ENCODE measurements around the gene ELOA. TPM values are rescaled to one million over a fixed set of nuclear protein-coding genes. Genes with fewer than 3 reads are reported as not detected.
"Not testable (repeated sequence)": the region's sequence is repeated elsewhere in the genome, so short reads cannot be mapped to it uniquely, and the experiment has no call there.

The ELOA gene
- total RNA-seq, 1 experiment from 2014 or later = 31.3 TPM

DNA sequence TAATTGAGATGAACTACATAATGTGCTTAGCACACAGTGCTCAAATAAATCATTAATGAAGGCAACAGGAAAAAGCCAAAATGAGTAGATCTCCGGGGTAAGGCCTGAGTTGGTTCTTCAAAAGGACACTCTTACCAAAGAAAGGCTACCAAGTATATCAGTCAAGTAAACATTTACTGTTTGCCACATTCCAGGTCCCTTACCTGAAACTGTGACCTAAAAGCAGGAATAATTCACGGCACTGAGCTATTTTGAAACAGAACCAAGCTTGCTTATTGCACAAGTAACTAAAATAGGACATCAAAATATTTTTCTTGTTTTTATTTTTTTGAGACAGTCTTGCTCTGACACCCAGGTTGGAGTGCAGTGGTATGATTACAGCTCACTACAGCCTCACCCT lies 32.9 kb downstream of the ELOA start:
- Histone ChIP-seq H3K4me1 (peaks cover 5% of the 10 kb centered on the region; the same call in 1 of the 2 replicates), H3K9me3 (no peaks in the 10 kb centered on the region), H3K4me3 (ENCODE audit: low read depth, low read length) (no peak overlapping the region), H3K27me3 (replicated peaks; ENCODE audit: control insufficient read depth, insufficient read depth, low read length) (no peaks in the 10 kb centered on the region), H3K36me3 (ENCODE audit: control insufficient read depth, insufficient read depth, low read length) (no peaks in the 10 kb centered on the region)
- H3K4me3 Mint-ChIP-seq (ENCODE audit: unreplicated experiment) = no peak overlapping the region
- ChIA-PET CTCF (no interaction called here), POLR2A (no interaction called here)
- no peak for DNase-seq
- H3K4me1 Mint-ChIP-seq (ENCODE audit: low read depth, unreplicated experiment) = peaks cover 6% of the 10 kb centered on the region
- H3K36me3 Mint-ChIP-seq (ENCODE audit: insufficient read depth, unreplicated experiment) = peaks cover 6% of the 10 kb centered on the region
- no peaks in the 10 kb centered on the region for H3K9me3 Mint-ChIP-seq (ENCODE audit: unreplicated experiment)
- TF ChIP-seq, protein P1, sequence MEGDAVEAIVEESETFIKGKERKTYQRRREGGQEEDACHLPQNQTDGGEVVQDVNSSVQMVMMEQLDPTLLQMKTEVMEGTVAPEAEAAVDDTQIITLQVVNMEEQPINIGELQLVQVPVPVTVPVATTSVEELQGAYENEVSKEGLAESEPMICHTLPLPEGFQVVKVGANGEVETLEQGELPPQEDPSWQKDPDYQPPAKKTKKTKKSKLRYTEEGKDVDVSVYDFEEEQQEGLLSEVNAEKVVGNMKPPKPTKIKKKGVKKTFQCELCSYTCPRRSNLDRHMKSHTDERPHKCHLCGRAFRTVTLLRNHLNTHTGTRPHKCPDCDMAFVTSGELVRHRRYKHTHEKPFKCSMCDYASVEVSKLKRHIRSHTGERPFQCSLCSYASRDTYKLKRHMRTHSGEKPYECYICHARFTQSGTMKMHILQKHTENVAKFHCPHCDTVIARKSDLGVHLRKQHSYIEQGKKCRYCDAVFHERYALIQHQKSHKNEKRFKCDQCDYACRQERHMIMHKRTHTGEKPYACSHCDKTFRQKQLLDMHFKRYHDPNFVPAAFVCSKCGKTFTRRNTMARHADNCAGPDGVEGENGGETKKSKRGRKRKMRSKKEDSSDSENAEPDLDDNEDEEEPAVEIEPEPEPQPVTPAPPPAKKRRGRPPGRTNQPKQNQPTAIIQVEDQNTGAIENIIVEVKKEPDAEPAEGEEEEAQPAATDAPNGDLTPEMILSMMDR (IDR thresholded peaks at IDR 0.05; ENCODE audit: insufficient read depth in 1 of 2, low read depth in 1 of 2, low read length in 1 of 2, severe bottlenecking in 1 of 2, unreplicated experiment in 1 of 2) = no peak
- H3K27me3 Mint-ChIP-seq (ENCODE audit: insufficient read depth, unreplicated experiment) = no peaks in the 10 kb centered on the region
- H3K27ac Mint-ChIP-seq (ENCODE audit: unreplicated experiment) = no peak overlapping the region
- intact Hi-C loops (cut with micrococcal nuclease; ENCODE audit: unreplicated experiment) = loop anchor here (5.0 kb wide), 1 partner anchor 91 kb away; the partner anchor contains the start of gene FUCA1
- BruUV-seq (replicated peaks) = no TSS peak

DNA sequence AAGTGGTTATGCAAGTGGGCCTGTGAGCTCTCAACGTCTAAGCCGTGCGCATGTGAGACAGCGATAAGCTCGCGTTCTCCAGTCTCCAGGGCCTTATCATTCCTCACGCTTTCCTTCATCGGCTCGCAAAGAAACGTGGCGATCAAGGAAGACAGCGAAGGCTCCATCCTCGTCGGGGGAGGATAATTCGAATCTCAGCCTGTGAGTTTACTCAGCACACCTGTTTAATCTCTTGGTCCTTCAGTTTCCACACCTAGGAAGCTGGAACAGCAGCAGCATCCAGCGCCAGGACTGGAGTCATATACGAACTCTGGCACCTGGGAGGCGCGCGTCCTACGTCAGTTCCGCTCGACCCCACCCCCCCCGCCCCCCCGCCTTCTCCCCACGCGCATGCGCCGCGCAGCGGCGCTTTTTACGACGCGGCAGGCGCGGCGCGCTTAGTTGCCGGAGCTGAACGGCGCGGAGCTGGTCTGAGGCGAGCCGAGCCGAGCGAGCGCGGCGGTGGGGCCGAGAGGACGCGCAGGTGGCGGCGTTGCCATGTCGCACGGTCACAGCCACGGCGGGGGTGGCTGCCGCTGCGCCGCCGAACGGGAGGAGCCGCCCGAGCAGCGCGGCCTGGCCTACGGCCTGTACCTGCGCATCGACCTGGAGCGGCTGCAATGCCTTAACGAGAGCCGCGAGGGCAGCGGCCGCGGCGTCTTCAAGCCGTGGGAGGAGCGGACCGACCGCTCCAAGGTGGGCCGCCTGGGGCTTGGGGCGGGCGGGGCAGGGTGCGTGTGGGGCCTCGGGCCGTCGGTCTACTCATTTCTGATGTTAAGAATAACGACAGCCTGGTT lies 34.9 kb downstream of the ELOA start, which contains the start of gene PITHD1:
TSS of gene PITHD1 (plus strand) at position 440 of the 836 bp plus-strand sequence. CDS start at position 538, 98 bp downstream.
- DNase-seq = peak; percentile 75 to 79
- H3K4me3 ChIP-seq (ENCODE audit: low read depth, low read length) = peak within 1 kb of the TSS; percentile 61
- Mint-ChIP-seq H3K4me1 (ENCODE audit: low read depth, unreplicated experiment) (peaks cover 6% of the 10 kb centered on the region), H3K27me3 (ENCODE audit: insufficient read depth, unreplicated experiment) (no peaks in the 10 kb centered on the region), H3K9me3 (ENCODE audit: unreplicated experiment) (no peaks in the 10 kb centered on the region), H3K27ac (ENCODE audit: unreplicated experiment) (peak within 1 kb of the TSS; percentile 94), H3K4me3 (ENCODE audit: unreplicated experiment) (peak within 1 kb of the TSS; percentile 85), H3K36me3 (ENCODE audit: insufficient read depth, unreplicated experiment) (peaks cover 6% of the 10 kb centered on the region)
- TF ChIP-seq, protein P1 (IDR thresholded peaks at IDR 0.05; ENCODE audit: insufficient read depth in 1 of 2, low read depth in 1 of 2, low read length in 1 of 2, severe bottlenecking in 1 of 2, unreplicated experiment in 1 of 2) = no peak
- intact Hi-C loops (cut with micrococcal nuclease; ENCODE audit: unreplicated experiment) = loop anchor here (1.0 to 5.0 kb wide), 2 partner anchors 13 to 89 kb away; partner anchors contain the start of genes FUCA1 and LYPLA2
- peaks cover 5% of the 10 kb centered on the region; the same call in 1 of the 2 replicates for H3K4me1 ChIP-seq
- POLR2A ChIA-PET = interaction anchor here (0.5 to 1.8 kb wide), 18 partner anchors 13 to 919 kb away, joined by 3 to 20 read pairs (median 4); partner anchors contain the start of genes ELOA, GALE, HMGCL and LYPLA2
- no TSS peak for BruUV-seq (replicated peaks)
- no peaks in the 10 kb centered on the region for H3K27me3 ChIP-seq (replicated peaks; ENCODE audit: control insufficient read depth, insufficient read depth, low read length)
- H3K36me3 ChIP-seq (ENCODE audit: control insufficient read depth, insufficient read depth, low read length) = no peaks in the 10 kb centered on the region
- CTCF ChIA-PET = interaction anchor here (0.5 to 1.7 kb wide), 7 partner anchors 13 to 372 kb away, joined by 4 to 8 read pairs (median 6); partner anchors contain the start of genes GALE and LYPLA2
- H3K9me3 ChIP-seq = no peaks in the 10 kb centered on the region

DNA sequence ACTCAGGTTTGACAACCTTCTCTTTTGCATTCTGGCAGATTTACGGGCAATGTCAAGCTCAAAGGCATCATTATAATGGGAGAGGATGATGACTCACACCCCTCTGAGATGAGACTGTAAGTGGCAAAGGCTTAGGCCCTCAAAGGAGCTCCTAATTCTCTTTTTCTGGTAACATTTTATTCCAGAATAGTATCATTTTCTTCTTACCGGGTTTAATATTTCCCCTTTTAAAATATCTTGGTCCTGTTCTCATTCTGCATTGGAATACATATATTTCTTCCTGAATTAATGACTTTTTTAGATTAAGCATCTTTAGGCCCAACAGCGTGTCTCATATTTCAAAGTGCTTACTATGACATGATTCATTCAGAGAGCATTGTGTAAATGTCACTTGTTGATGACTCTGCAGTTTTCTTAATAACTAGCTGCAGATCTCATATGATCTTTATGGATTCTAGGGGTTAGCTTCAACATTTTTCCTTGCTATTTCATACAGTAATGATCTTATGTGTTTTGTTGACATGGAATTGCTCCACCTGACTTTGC lies 36.6 kb downstream of the ELOA start:
- Histone ChIP-seq H3K27me3 (replicated peaks; ENCODE audit: control insufficient read depth, insufficient read depth, low read length) (no peaks in the 10 kb centered on the region), H3K4me1 (peaks cover 5% of the 10 kb centered on the region; the same call in 1 of the 2 replicates), H3K36me3 (ENCODE audit: control insufficient read depth, insufficient read depth, low read length) (no peaks in the 10 kb centered on the region), H3K9me3 (no peaks in the 10 kb centered on the region), H3K4me3 (ENCODE audit: low read depth, low read length) (no peak overlapping the region)
- H3K27ac Mint-ChIP-seq (ENCODE audit: unreplicated experiment) = no peak overlapping the region
- peaks cover 9% of the 10 kb centered on the region for H3K36me3 Mint-ChIP-seq (ENCODE audit: insufficient read depth, unreplicated experiment)
- no peak for DNase-seq
- H3K9me3 Mint-ChIP-seq (ENCODE audit: unreplicated experiment) = no peaks in the 10 kb centered on the region
- no peaks in the 10 kb centered on the region for H3K27me3 Mint-ChIP-seq (ENCODE audit: insufficient read depth, unreplicated experiment)
- CTCF ChIA-PET = no interaction called here
- H3K4me3 Mint-ChIP-seq (ENCODE audit: unreplicated experiment) = peak overlapping the region; percentile 85
- BruUV-seq (replicated peaks) = no TSS peak
- POLR2A ChIA-PET = no interaction called here
- intact Hi-C loops (cut with micrococcal nuclease; ENCODE audit: unreplicated experiment) = loop anchor here (5.0 kb wide), 1 partner anchor 87 kb away; the partner anchor contains the start of gene FUCA1
- H3K4me1 Mint-ChIP-seq (ENCODE audit: low read depth, unreplicated experiment) = peaks cover 6% of the 10 kb centered on the region
- TF ChIP-seq, protein P1 (IDR thresholded peaks at IDR 0.05; ENCODE audit: insufficient read depth in 1 of 2, low read depth in 1 of 2, low read length in 1 of 2, severe bottlenecking in 1 of 2, unreplicated experiment in 1 of 2) = no peak

DNA sequence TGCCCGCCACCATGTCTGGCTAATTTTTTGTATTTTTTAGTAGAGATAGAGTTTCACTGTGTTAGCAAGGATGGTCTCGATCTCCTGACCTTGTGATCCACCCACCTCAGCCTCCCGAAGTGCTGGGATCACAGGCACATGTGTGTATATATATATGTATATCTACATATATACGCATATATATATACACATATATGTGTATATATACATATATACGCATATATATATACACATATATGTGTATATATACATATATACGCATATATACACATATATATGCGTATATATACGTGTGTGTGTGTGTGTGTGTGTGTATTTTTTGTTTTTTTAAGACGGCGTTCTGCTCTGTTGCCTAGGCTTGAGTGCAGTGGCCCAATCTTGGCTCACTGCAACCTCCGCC lies 39.9 kb downstream of the ELOA start:
- H3K36me3 ChIP-seq (ENCODE audit: control insufficient read depth, insufficient read depth, low read length); H3K4me1 Mint-ChIP-seq (ENCODE audit: low read depth, unreplicated experiment); H3K4me1 ChIP-seq; H3K4me3 Mint-ChIP-seq (ENCODE audit: unreplicated experiment); CTCF ChIA-PET; POLR2A ChIA-PET; H3K9me3 Mint-ChIP-seq (ENCODE audit: unreplicated experiment); H3K27me3 Mint-ChIP-seq (ENCODE audit: insufficient read depth, unreplicated experiment); H3K27me3 ChIP-seq (replicated peaks; ENCODE audit: control insufficient read depth, insufficient read depth, low read length); H3K27ac Mint-ChIP-seq (ENCODE audit: unreplicated experiment); BruUV-seq (replicated peaks); intact Hi-C loops (cut with micrococcal nuclease; ENCODE audit: unreplicated experiment); H3K4me3 ChIP-seq (ENCODE audit: low read depth, low read length); H3K9me3 ChIP-seq; DNase-seq: not testable (repeated sequence)
- H3K36me3 Mint-ChIP-seq (ENCODE audit: insufficient read depth, unreplicated experiment) = peaks cover 35% of the 10 kb centered on the region

Data from Caco-2 (cell line).